Mammary epithelial cell (primary cell): ENCODE measurements around the gene PADI3.
A peak's percentile ranks its signal among the peaks of the same experiment; 100 is the strongest.

Experiments used
- EZH2 ChIP-seq: IDR thresholded peaks from 2 replicates; pipeline ENCODE4 v1.6.1; 2012; ENCODE audit warnings: low read length, inconsistent platforms, borderline replicate concordance
- TF ChIP-seq, protein P1 (sequence below), 2 donors: IDR thresholded peaks in 1 of 2; conservative IDR thresholded peaks in 1 of 2; 2 replicates each; pipeline ENCODE4 v1.5.1; 2011 to 2012; ENCODE audit warnings: inconsistent platforms in 2 of 2, low read length in 2 of 2, mild to moderate bottlenecking in 2 of 2, control low read depth in 1 of 2, low read depth in 1 of 2; ENCODE audit not compliant: insufficient read depth in 1 of 2; ENCODE audit errors: extremely low read depth in 1 of 2

DNA sequence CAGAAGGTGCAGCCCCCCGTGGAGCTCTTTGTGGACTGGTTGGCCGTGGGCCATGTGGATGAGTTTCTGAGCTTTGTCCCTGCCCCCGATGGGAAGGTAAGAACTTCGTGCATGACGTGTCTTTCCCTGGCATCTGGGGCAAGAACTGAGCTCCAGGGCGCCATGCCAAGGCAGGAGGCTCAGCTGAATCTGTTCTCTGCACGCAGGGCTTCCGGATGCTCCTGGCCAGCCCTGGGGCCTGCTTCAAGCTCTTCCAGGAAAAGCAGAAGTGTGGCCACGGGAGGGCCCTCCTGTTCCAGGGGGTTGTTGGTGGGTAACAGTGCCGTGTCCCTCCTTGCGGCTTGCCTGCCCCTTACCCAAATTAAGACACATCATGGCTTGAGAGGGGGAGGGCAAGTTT is 27.7 kb downstream of the PADI3 start:
- TF ChIP-seq, protein P1, sequence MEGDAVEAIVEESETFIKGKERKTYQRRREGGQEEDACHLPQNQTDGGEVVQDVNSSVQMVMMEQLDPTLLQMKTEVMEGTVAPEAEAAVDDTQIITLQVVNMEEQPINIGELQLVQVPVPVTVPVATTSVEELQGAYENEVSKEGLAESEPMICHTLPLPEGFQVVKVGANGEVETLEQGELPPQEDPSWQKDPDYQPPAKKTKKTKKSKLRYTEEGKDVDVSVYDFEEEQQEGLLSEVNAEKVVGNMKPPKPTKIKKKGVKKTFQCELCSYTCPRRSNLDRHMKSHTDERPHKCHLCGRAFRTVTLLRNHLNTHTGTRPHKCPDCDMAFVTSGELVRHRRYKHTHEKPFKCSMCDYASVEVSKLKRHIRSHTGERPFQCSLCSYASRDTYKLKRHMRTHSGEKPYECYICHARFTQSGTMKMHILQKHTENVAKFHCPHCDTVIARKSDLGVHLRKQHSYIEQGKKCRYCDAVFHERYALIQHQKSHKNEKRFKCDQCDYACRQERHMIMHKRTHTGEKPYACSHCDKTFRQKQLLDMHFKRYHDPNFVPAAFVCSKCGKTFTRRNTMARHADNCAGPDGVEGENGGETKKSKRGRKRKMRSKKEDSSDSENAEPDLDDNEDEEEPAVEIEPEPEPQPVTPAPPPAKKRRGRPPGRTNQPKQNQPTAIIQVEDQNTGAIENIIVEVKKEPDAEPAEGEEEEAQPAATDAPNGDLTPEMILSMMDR (conservative IDR thresholded peaks at IDR 0.05 in 1 of 2, IDR thresholded peaks at IDR 0.05 in 1 of 2; ENCODE audit: extremely low read depth in 1 of 2, insufficient read depth in 1 of 2, low read depth in 1 of 2, low read length in 2 of 2), result peak in 1 of 2 donors; percentile 25
- TF ChIP-seq EZH2, result no peak
